ENCODE results near the gene WIPF3.

DNA sequence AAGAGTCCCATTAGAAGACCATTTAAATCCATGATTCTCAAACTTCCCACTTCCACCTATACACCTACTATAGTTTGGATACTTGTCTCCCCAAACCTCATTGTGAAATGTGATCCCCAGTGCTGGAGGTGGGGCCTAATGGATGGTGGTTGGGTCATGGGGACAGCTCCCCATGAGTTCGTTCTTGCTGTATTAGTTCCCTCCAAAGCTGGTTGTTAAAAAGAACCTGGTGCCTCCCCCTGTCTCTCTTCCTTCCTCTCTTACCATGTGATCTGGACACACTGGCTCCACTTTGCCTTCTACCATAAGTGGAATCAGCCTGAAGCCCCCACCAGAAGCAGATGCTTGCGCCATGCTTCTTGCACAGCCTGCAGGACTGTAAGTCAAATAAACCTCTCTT lies 53.9 kb downstream of the WIPF3 start:
- TF ChIP-seq, protein P1, sequence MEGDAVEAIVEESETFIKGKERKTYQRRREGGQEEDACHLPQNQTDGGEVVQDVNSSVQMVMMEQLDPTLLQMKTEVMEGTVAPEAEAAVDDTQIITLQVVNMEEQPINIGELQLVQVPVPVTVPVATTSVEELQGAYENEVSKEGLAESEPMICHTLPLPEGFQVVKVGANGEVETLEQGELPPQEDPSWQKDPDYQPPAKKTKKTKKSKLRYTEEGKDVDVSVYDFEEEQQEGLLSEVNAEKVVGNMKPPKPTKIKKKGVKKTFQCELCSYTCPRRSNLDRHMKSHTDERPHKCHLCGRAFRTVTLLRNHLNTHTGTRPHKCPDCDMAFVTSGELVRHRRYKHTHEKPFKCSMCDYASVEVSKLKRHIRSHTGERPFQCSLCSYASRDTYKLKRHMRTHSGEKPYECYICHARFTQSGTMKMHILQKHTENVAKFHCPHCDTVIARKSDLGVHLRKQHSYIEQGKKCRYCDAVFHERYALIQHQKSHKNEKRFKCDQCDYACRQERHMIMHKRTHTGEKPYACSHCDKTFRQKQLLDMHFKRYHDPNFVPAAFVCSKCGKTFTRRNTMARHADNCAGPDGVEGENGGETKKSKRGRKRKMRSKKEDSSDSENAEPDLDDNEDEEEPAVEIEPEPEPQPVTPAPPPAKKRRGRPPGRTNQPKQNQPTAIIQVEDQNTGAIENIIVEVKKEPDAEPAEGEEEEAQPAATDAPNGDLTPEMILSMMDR (conservative IDR thresholded peaks at IDR 0.05 in 1 of 2, IDR thresholded peaks at IDR 0.05 in 1 of 2; ENCODE audit: extremely low read depth in 1 of 2, insufficient read depth in 1 of 2, low read depth in 1 of 2, low read length in 2 of 2): no peak
- no peak for TF ChIP-seq EZH2 (IDR thresholded peaks at IDR 0.05; ENCODE audit: borderline replicate concordance, low read length)
